SK-N-SH (cell line): ENCODE measurements around the gene AHRR.

Source experiments
- CTCF ChIP-seq: fragments of 200-600 bp; sonication (generic); IDR thresholded peaks from 2 replicates; pipeline ENCODE4 v1.6.1; 2017; ENCODE audit warnings: antibody characterized with exemption, mild to moderate bottlenecking, moderate library complexity
- EP300 ChIP-seq, 2 experiments: IDR thresholded peaks; 2 replicates each; pipeline versions ENCODE4 v1.4.0 to v1.6.1; 2012; ENCODE audit warnings: borderline replicate concordance in 1 of 2, low read depth in 1 of 2, low read length in 1 of 2
- NRF1 ChIP-seq: IDR thresholded peaks from 2 replicates; pipeline ENCODE4 v1.6.1; 2012; ENCODE audit warnings: low read depth, mild to moderate bottlenecking, low read length
- RFX5 ChIP-seq: IDR thresholded peaks from 2 replicates; pipeline ENCODE4 v1.6.1; 2012; ENCODE audit warnings: mild to moderate bottlenecking, improper control_type of control experiment, low read length

GRCh38 chr5:333945-334344, 12.4 kb downstream of the AHRR start:
- no peak for TF ChIP-seq EP300 (IDR thresholded peaks at IDR 0.05; ENCODE audit: borderline replicate concordance in 1 of 2, low read depth in 1 of 2, low read length in 1 of 2)
- no peak for TF ChIP-seq RFX5
- TF ChIP-seq CTCF, result no peak
- no peak for TF ChIP-seq NRF1
